Neural cell (in vitro differentiated cells): ENCODE data around the gene ST6GALNAC5. TPM values are rescaled to one million over a fixed set of nuclear protein-coding genes. Genes with fewer than 3 reads are reported as not detected.

Experiments
- polyA plus RNA-seq: library from polyadenylated mRNA; depleted of rRNA; stranded (reverse); fragments of >200 nt; gene quantifications from 2 replicates; pipeline ENCODE4 v1.2.3, GENCODE V29; 2014
- small RNA-seq, 3 experiments: library from RNA; depleted of rRNA; stranded (forward); fragments of <200 nt; gene quantifications; one replicate each; pipeline ENCODE3, GENCODE V24; 2012

ST6GALNAC5 gene
- polyA plus RNA-seq, 1 donor from 2014 or later: 57.3 TPM

Small RNAs within 50 kb of the gene (small RNA-seq; reads per million reads assigned to genes)
- gene MIR7156: 0.08 to 3.8 (median 3.3) reads per million in 3 experiments
